GM21381 (cell line): ENCODE results near the gene DNAH10.

ENCODE experiments used
- ATAC-seq: cut with Tn5 transposase; IDR thresholded peaks from one replicate; pipeline ENCODE4 v1.9.1; 2021; ENCODE audit warnings: mild to moderate bottlenecking, moderate library complexity; ENCODE audit not compliant: unreplicated experiment

Gene DNAH10

GRCh38 chr12:123873793-123874192 is 111.7 kb downstream of the DNAH10 start:
- ATAC-seq, result no peak

- ATAC-seq, result no peak
Observed at GRCh38 chr12:123877968-123878367, 115.9 kb downstream of the DNAH10 start.

- no peak for ATAC-seq
Observed at GRCh38 chr12:123879101-123879500, 117.0 kb downstream of the DNAH10 start.

- no peak for ATAC-seq
Observed at GRCh38 chr12:123879691-123880090, 117.6 kb downstream of the DNAH10 start.

- no peak for ATAC-seq
Observed at GRCh38 chr12:123882161-123882705, 120.1 kb downstream of the DNAH10 start.

GRCh38 chr12:123886258-123886657 is 124.2 kb downstream of the DNAH10 start:
- ATAC-seq, result no peak

GRCh38 chr12:123886931-123887582 is 125.0 kb downstream of the DNAH10 start:
- no peak for ATAC-seq

- no peak for ATAC-seq
Observed at GRCh38 chr12:123888989-123889388, 126.9 kb downstream of the DNAH10 start.

- no peak for ATAC-seq
Observed at GRCh38 chr12:123889848-123890535, 127.9 kb downstream of the DNAH10 start.

GRCh38 chr12:123890536-123890902 is 128.4 kb downstream of the DNAH10 start:
- no peak for ATAC-seq

GRCh38 chr12:123891011-123891410 is 128.9 kb downstream of the DNAH10 start:
- no peak for ATAC-seq

GRCh38 chr12:123891516-123892179 is 129.5 kb downstream of the DNAH10 start:
- ATAC-seq, result no peak

GRCh38 chr12:123892180-123892559 is 130.1 kb downstream of the DNAH10 start:
- no peak for ATAC-seq

GRCh38 chr12:123892853-123893252 is 130.8 kb downstream of the DNAH10 start:
- ATAC-seq, result no peak

GRCh38 chr12:123893276-123893675 is 131.2 kb downstream of the DNAH10 start:
- no peak for ATAC-seq

GRCh38 chr12:123894823-123895345 is 132.8 kb downstream of the DNAH10 start:
- no peak for ATAC-seq

GRCh38 chr12:123895451-123895850 is 133.3 kb downstream of the DNAH10 start:
- ATAC-seq, result no peak

GRCh38 chr12:123896767-123897166 is 134.7 kb downstream of the DNAH10 start:
- no peak for ATAC-seq

- no peak for ATAC-seq
Observed at GRCh38 chr12:123897221-123897620, 135.1 kb downstream of the DNAH10 start.

GRCh38 chr12:123898673-123899072 is 136.6 kb downstream of the DNAH10 start:
- no peak for ATAC-seq

GRCh38 chr12:123899368-123899767 is 137.3 kb downstream of the DNAH10 start:
- ATAC-seq, result no peak
